Measurements from ENCODE around the gene D2HGDH. TPM values are rescaled to one million over a fixed set of nuclear protein-coding genes. Genes with fewer than 3 reads are reported as not detected.

The D2HGDH gene
- 10 to 100 TPM; 22.1 to 38.2 TPM for total RNA-seq

- Mint-ChIP-seq H3K36me3 (peaks cover 0 to 8% of the 10 kb centered on the region in 2 donors), H3K27ac (peak within 1 kb of the TSS in 1 of 2 donors; percentile 81), H3K9me3 (peaks cover 0 to 5% of the 10 kb centered on the region in 2 donors)
- DNase-seq (ENCODE audit: low spot score in 2 of 2) (peak; percentile 95 to 96), ATAC-seq (peak; percentile 89 to 93)
Measured at GRCh38 chr2:241734467-241735208, at the start of gene D2HGDH. Gene D2HGDH (plus strand): TSS chr2:241734630. CDS start chr2:241735225, 595 bp downstream.

GRCh38 chr2:241686324-241686649 is 48.1 kb upstream of the D2HGDH start:
- DNase-seq (ENCODE audit: low spot score in 2 of 2) (peak in 1 of 2 donors; percentile 68), ATAC-seq (peak in 1 of 2 donors; percentile 11)
- H3K36me3 Mint-ChIP-seq, result peaks cover 41 to 49% of the 10 kb centered on the region in 2 donors
- peak overlapping the region; percentile 89 to 96 for H3K27ac Mint-ChIP-seq
- no peaks in the 10 kb centered on the region for H3K9me3 Mint-ChIP-seq

- peak; percentile 96 to 98 for DNase-seq (ENCODE audit: low spot score in 2 of 2)
- H3K27ac Mint-ChIP-seq, result peak within 1 kb of the TSS; percentile 96 to 98
- H3K9me3 Mint-ChIP-seq, result no peaks in the 10 kb centered on the region
- peak; percentile 97 to 98 for ATAC-seq
- peaks cover 36 to 44% of the 10 kb centered on the region in 2 donors for H3K36me3 Mint-ChIP-seq
Measured at GRCh38 chr2:241686650-241687425, 47.6 kb upstream of the D2HGDH start, which contains the start of gene DTYMK. Gene DTYMK (minus strand): TSS chr2:241686815. CDS start chr2:241686783, 32 bp downstream.

- H3K36me3 Mint-ChIP-seq, result peaks cover 23 to 37% of the 10 kb centered on the region in 2 donors
- DNase-seq (ENCODE audit: low spot score in 2 of 2), result no peak
- H3K9me3 Mint-ChIP-seq, result no peaks in the 10 kb centered on the region
- ATAC-seq, result no peak
- no peak overlapping the region for H3K27ac Mint-ChIP-seq
Measured at GRCh38 chr2:241689306-241689705, 45.1 kb upstream of the D2HGDH start.

- Mint-ChIP-seq H3K27ac (no peak overlapping the region), H3K36me3 (peaks cover 18 to 31% of the 10 kb centered on the region in 2 donors)
- no peak for ATAC-seq
Measured at GRCh38 chr2:241690202-241690717, 44.2 kb upstream of the D2HGDH start.

GRCh38 chr2:241692448-241692847 is 42.0 kb upstream of the D2HGDH start:
- no peak overlapping the region for H3K27ac Mint-ChIP-seq
- H3K9me3 Mint-ChIP-seq, result no peaks in the 10 kb centered on the region
- H3K36me3 Mint-ChIP-seq, result peaks cover 6 to 18% of the 10 kb centered on the region in 2 donors
- DNase-seq (ENCODE audit: low spot score in 2 of 2) (no peak), ATAC-seq (no peak)

More at GRCh38 chr2:241690202-241690717, 44.2 kb upstream of the D2HGDH start:
- no peaks in the 10 kb centered on the region for H3K9me3 Mint-ChIP-seq
- DNase-seq (ENCODE audit: low spot score in 2 of 2), result no peak

- ATAC-seq, result no peak
- Mint-ChIP-seq H3K27ac (peak overlapping the region in 1 of 2 donors; percentile 69), H3K9me3 (no peaks in the 10 kb centered on the region), H3K36me3 (peaks cover 0 to 4% of the 10 kb centered on the region in 2 donors)
- DNase-seq (ENCODE audit: low spot score in 2 of 2), result no peak
Measured at GRCh38 chr2:241695651-241696050, 38.8 kb upstream of the D2HGDH start.

GRCh38 chr2:241701149-241701398 is 33.4 kb upstream of the D2HGDH start:
- ATAC-seq (no peak), DNase-seq (ENCODE audit: low spot score in 2 of 2) (no peak)
- H3K27ac Mint-ChIP-seq, result peak overlapping the region; percentile 92 to 94
- peaks cover 7 to 12% of the 10 kb centered on the region in 2 donors for H3K36me3 Mint-ChIP-seq
- H3K9me3 Mint-ChIP-seq, result peaks cover 0 to 5% of the 10 kb centered on the region in 2 donors

GRCh38 chr2:241701399-241702154 is 32.9 kb upstream of the D2HGDH start, which contains the start of gene ING5:
Gene ING5 (plus strand): TSS chr2:241702039. CDS start chr2:241702066, 27 bp downstream.
- DNase-seq (ENCODE audit: low spot score in 2 of 2) (peak; percentile 97 to 99), ATAC-seq (peak; percentile 74 to 77)
- H3K36me3 Mint-ChIP-seq, result peaks cover 12 to 17% of the 10 kb centered on the region in 2 donors
- peaks cover 0 to 6% of the 10 kb centered on the region in 2 donors for H3K9me3 Mint-ChIP-seq
- H3K27ac Mint-ChIP-seq, result peak within 1 kb of the TSS; percentile 92 to 94

GRCh38 chr2:241702155-241703031 is 32.0 kb upstream of the D2HGDH start:
- Mint-ChIP-seq H3K36me3 (peaks cover 20% of the 10 kb centered on the region in 2 donors), H3K27ac (peak overlapping the region; percentile 83 to 91), H3K9me3 (peaks cover 0 to 6% of the 10 kb centered on the region in 2 donors)
- ATAC-seq (peak; percentile 71 to 80), DNase-seq (ENCODE audit: low spot score in 2 of 2) (peak; percentile 89)

- Mint-ChIP-seq H3K9me3 (peaks cover 0 to 6% of the 10 kb centered on the region in 2 donors), H3K36me3 (peaks cover 20% of the 10 kb centered on the region in 2 donors), H3K27ac (peak overlapping the region; percentile 83 to 91)
- ATAC-seq (no peak), DNase-seq (ENCODE audit: low spot score in 2 of 2) (no peak)
Measured at GRCh38 chr2:241703032-241703604, 31.3 kb upstream of the D2HGDH start.

GRCh38 chr2:241706537-241706936 is 27.9 kb upstream of the D2HGDH start:
- peaks cover 0 to 6% of the 10 kb centered on the region in 2 donors for H3K9me3 Mint-ChIP-seq
- no peak for ATAC-seq
- no peak for DNase-seq (ENCODE audit: low spot score in 2 of 2)
- peaks cover 37 to 39% of the 10 kb centered on the region in 2 donors for H3K36me3 Mint-ChIP-seq
- no peak overlapping the region for H3K27ac Mint-ChIP-seq

- no peak for ATAC-seq
- Mint-ChIP-seq H3K27ac (peak overlapping the region in 1 of 2 donors; percentile 23), H3K36me3 (peaks cover 33 to 42% of the 10 kb centered on the region in 2 donors), H3K9me3 (peaks cover 0 to 6% of the 10 kb centered on the region in 2 donors)
- no peak for DNase-seq (ENCODE audit: low spot score in 2 of 2)
Measured at GRCh38 chr2:241708879-241709278, 25.6 kb upstream of the D2HGDH start.

GRCh38 chr2:241719093-241719492 is 15.3 kb upstream of the D2HGDH start:
- Mint-ChIP-seq H3K27ac (peak overlapping the region in 1 of 2 donors; percentile 87), H3K9me3 (no peaks in the 10 kb centered on the region), H3K36me3 (peaks cover 21 to 39% of the 10 kb centered on the region in 2 donors)

GRCh38 chr2:241720099-241720498 is 14.3 kb upstream of the D2HGDH start:
- H3K27ac Mint-ChIP-seq, result no peak overlapping the region
- no peak for ATAC-seq

More at GRCh38 chr2:241719093-241719492, 15.3 kb upstream of the D2HGDH start:
- ATAC-seq (no peak), DNase-seq (ENCODE audit: low spot score in 2 of 2) (no peak)

More at GRCh38 chr2:241720099-241720498, 14.3 kb upstream of the D2HGDH start:
- no peaks in the 10 kb centered on the region for H3K9me3 Mint-ChIP-seq
- no peak for DNase-seq (ENCODE audit: low spot score in 2 of 2)
- peaks cover 21 to 40% of the 10 kb centered on the region in 2 donors for H3K36me3 Mint-ChIP-seq

Measured in activated naive CD4-positive, alpha-beta T cell treated with anti-CD3 and anti-CD28 coated beads, Interleukin-2, amount 50 U/mL, for 72 hours (primary cell).